PC-3 (cell line): ENCODE measurements around the gene SYNE1.

Experiments
- CTCF ChIP-seq: fragments of 300-600 bp; sonication (generic); conservative IDR thresholded peaks from 2 replicates; pipeline ENCODE4 v1.5.1; 2017; ENCODE audit warnings: antibody characterized with exemption, low read depth, mild to moderate bottlenecking, low read length
- EZH2 ChIP-seq: fragments of 300-600 bp; sonication (generic); IDR thresholded peaks from one replicate; pipeline ENCODE4 v1.6.1; 2017; ENCODE audit warnings: antibody characterized with exemption, mild to moderate bottlenecking, low read length; ENCODE audit not compliant: unreplicated experiment
- EZH2phosphoT487 ChIP-seq: fragments of 300-600 bp; sonication (generic); IDR thresholded peaks from 2 replicates; pipeline ENCODE4 v1.6.1; 2018; ENCODE audit warnings: mild to moderate bottlenecking, antibody characterized with exemption, low read length, borderline replicate concordance

DNA sequence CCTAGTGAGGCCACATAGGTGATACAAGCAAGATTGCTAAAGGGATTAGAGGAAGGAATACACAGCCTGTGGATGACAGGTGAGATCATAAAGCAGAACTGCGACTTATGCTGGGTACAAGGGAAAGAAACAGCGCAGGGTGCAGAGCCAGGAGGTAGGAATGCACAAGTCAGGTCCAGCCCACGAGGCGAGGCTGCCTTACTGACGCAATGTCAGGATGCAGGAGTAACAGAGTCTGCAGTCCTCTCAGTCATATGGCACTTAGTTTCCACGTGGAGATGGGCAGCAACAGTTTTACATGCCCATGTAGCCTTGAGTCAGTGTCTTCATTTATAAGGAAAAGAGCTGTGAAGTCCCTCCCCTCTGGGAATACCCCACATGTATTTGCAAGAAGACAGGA lies 210.9 kb downstream of the SYNE1 start:
- TF ChIP-seq CTCF = no peak
- no peak for TF ChIP-seq EZH2
- no peak for TF ChIP-seq EZH2phosphoT487
